ENCODE results near the gene CHD6.

The CHD6 gene

GRCh38 chr20:41424011-41424410 lies 194.2 kb downstream of the CHD6 start:
- DNase-seq: no peak

- DNase-seq: no peak
These were observed 195.2 kb downstream of the CHD6 start for GRCh38 chr20:41422953-41423352.

GRCh38 chr20:41418739-41419293 lies 199.4 kb downstream of the CHD6 start:
- no peak for DNase-seq

- no peak for DNase-seq
These were observed 200.1 kb downstream of the CHD6 start for GRCh38 chr20:41418031-41418430.

- no peak for DNase-seq
These were observed 203.0 kb downstream of the CHD6 start for GRCh38 chr20:41415191-41415590.

GRCh38 chr20:41413169-41413568 lies 205.0 kb downstream of the CHD6 start:
- no peak for DNase-seq

GRCh38 chr20:41412324-41413120 lies 205.7 kb downstream of the CHD6 start:
- DNase-seq: no peak

GRCh38 chr20:41411391-41411847 lies 206.8 kb downstream of the CHD6 start:
- DNase-seq: no peak

- DNase-seq: no peak
These were observed 209.2 kb downstream of the CHD6 start for GRCh38 chr20:41408986-41409385.

- DNase-seq: no peak
These were observed 209.9 kb downstream of the CHD6 start for GRCh38 chr20:41408156-41408794.

- no peak for DNase-seq
These were observed 210.6 kb downstream of the CHD6 start for GRCh38 chr20:41407607-41408006.

GRCh38 chr20:41406896-41407444 lies 211.2 kb downstream of the CHD6 start:
- DNase-seq: no peak

- DNase-seq: no peak
These were observed 211.8 kb downstream of the CHD6 start for GRCh38 chr20:41406353-41406752.

GRCh38 chr20:41405436-41405835 lies 212.7 kb downstream of the CHD6 start:
- DNase-seq: no peak

- DNase-seq: no peak
These were observed 214.6 kb downstream of the CHD6 start for GRCh38 chr20:41403604-41404003.

GRCh38 chr20:41398408-41398807 lies 219.8 kb downstream of the CHD6 start:
- DNase-seq: no peak

GRCh38 chr20:41395667-41396664 lies 222.2 kb downstream of the CHD6 start:
- DNase-seq: no peak

- no peak for DNase-seq
These were observed 223.1 kb downstream of the CHD6 start for GRCh38 chr20:41394931-41395666.

- no peak for DNase-seq
These were observed 224.1 kb downstream of the CHD6 start for GRCh38 chr20:41394081-41394480.

GRCh38 chr20:41393705-41394066 lies 224.5 kb downstream of the CHD6 start:
- DNase-seq: no peak

- DNase-seq: no peak
These were observed 225.1 kb downstream of the CHD6 start for GRCh38 chr20:41392871-41393704.
